ENCODE data around the gene ADGRG2.

GRCh38 chrX:18964026-18964425 lies 158.2 kb downstream of the ADGRG2 start:
- TF ChIP-seq CTCF (IDR thresholded peaks at IDR 0.05 in 4 of 5, conservative IDR thresholded peaks at IDR 0.05 in 1 of 5) (no peak), POLR2A (IDR thresholded peaks at IDR 0.05) (no peak)
